GM04503 (cell line): Measurements from ENCODE around the gene TRIM65.

Source experiments
- DNase-seq: peaks from one replicate; pipeline ENCODE4 v3.0.0-alpha.2; 2012; ENCODE audit warnings: low read depth

The TRIM65 gene

GRCh38 chr17:75896415-75897159 lies at the start of gene TRIM65:
TRIM65 (minus strand) TSS chr17:75896951; CDS start chr17:75896937, 14 bp downstream.
- no peak for DNase-seq

GRCh38 chr17:75945211-75945610 lies 48.5 kb upstream of the TRIM65 start:
- DNase-seq, result no peak

DNA sequence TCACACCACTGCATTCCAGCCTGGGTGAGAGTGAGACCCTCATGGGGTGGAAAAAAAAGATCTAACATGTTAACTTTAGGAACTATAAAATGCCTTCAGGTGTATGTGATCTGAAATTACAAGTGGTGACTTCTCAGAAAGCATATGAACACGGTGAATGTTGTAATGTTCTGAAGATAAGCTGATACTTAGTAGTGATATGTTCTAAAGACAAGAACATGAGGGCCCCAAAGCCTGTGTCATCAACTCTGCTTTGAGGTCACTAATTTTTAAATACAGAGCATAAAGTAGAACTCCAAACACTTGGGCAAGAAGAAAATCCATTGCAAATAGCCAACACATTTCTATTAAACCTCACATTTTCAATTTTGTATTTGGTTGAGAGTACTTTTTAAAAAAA lies 46.7 kb upstream of the TRIM65 start:
- DNase-seq, result no peak

DNA sequence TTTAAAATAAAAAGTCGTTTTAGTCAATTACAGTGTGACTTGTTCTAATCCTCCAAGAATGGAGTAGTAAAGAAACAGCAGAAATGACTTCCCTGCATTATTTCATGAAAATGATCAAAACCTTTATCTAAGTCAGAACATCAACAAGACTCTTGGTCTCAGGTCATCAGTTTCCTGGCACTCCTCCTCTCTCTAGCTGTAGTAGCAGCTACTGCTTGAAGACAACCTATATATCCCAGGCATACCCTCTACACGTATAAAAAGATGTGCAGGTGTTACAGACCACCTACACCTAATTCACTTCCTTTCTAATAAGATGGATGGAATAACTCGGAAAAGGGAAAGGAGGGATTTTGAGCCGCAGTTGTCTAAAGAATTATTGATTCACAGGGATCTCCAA lies 45.7 kb upstream of the TRIM65 start:
- no peak for DNase-seq

GRCh38 chr17:75941442-75941819 lies 44.7 kb upstream of the TRIM65 start:
- DNase-seq, result no peak

- peak; percentile 80 for DNase-seq
These were observed 44.1 kb upstream of the TRIM65 start, which contains the start of gene FBF1 for GRCh38 chr17:75940727-75941441. FBF1 (minus strand) TSS chr17:75941042; CDS start chr17:75938149, 2,893 bp downstream.

GRCh38 chr17:75937652-75938051 lies 40.9 kb upstream of the TRIM65 start:
- no peak for DNase-seq

GRCh38 chr17:75933808-75934207 lies 37.1 kb upstream of the TRIM65 start:
- DNase-seq, result no peak

GRCh38 chr17:75932852-75933251 lies 36.1 kb upstream of the TRIM65 start:
- no peak for DNase-seq

DNA sequence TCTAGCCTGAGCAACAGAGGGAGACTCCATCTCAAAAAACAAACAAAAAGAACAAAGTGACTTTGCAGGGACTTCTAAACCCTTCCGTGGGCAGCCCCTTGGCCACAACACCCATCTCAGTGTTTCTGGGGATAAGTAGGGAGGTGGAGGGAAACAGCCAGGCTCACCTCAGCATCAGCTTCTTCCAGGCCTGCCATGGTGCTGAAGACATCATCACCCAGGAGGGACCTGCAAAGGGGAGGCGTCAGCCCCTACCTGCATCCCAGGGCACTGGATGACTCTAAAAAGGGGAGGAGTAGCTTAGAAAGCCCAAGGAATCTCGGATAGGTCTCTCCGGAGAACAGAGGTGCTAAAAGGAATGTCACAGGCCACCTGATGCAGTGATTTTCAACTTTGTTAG lies 34.3 kb upstream of the TRIM65 start:
- no peak for DNase-seq

GRCh38 chr17:75927286-75927922 lies 30.7 kb upstream of the TRIM65 start:
- DNase-seq, result no peak

DNA sequence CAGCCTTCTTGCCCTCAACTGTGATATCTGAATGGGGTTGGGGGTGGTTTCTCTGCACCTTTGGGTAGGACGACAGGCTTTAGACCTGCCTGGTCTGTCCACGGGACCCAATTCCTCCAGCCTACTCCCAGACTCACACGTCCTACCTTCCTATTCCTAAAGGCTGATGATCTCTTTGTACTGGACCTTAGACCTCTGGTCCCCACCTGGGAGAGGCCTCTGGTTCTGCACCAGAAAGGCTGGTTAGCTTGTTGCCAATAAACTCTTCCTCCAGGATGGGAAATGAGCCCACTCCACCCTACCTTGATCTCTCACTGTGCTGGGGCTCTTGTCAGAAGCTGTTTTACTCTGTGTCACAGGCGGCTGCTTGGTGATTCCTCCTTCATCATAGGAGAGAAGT lies 29.7 kb upstream of the TRIM65 start:
- no peak for DNase-seq

GRCh38 chr17:75925912-75926311 lies 29.2 kb upstream of the TRIM65 start:
- no peak for DNase-seq

DNA sequence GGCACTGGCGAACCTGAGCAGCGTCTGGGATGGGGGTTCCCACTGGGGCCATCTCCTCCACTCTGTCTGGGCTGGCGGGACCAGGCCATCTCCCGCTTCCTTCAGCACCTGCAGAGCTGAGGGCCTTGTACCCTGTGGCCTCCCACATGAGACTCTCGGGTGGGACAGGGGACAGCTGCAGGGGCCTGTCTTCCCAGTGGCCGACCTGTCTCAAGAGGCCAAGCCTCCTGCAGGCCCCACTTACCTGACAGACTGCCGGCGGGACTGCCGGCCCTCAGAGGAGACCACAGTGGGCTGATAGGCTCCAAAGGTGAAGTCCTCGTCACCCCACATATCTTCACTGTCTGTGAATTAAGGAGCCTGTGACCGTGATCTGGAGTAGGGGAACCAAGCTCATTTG lies 28.4 kb upstream of the TRIM65 start:
- DNase-seq, result no peak

DNA sequence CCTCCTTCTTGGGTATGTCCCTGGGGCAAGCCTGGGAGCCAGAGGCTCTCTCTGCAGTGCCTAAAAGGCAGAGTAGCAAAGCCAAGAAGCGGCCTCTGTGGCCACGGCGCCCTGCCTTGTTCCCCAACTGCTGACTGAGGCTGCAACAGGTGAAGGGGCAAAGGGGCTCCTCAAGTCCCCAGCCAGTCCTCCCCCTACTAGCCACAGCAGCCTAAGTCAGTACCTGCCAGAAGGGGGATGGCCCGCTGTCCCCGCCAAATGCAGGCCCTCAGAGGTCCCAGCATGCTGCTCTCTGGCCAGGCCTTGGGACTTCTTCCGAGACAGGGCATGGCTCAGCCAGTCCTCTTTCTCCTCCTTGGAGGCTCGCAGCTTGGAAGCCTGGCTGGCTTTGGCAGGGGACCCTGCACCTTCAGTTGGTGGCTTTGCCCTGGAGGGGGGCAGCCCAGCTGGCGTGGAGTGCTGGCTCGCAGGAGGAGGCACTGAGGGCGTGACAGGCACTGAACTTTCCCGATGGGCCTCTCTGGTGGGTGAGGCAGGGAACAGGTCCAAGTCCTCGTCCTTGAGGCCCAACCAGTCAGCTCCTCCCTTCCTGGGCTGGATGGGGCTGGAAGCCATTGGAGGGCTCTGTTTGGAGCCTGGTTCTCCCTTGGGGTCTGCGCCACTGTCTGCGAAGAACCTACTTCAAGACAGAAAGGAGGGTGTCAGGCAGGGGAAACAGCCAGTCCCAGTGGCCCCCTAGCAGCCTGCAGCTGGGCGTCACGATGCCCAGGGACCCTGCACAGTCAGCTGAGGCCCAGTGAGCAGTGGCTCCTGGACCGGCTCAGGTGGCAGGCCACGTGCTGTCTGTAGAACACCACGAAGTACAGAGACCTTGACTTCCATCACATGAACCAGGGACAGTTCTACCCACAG lies 26.5 kb upstream of the TRIM65 start:
- DNase-seq, result no peak

GRCh38 chr17:75922173-75922961 lies 25.6 kb upstream of the TRIM65 start:
- no peak for DNase-seq

GRCh38 chr17:75921596-75921995 lies 24.8 kb upstream of the TRIM65 start:
- no peak for DNase-seq

GRCh38 chr17:75920045-75920560 lies 23.4 kb upstream of the TRIM65 start:
- no peak for DNase-seq

DNA sequence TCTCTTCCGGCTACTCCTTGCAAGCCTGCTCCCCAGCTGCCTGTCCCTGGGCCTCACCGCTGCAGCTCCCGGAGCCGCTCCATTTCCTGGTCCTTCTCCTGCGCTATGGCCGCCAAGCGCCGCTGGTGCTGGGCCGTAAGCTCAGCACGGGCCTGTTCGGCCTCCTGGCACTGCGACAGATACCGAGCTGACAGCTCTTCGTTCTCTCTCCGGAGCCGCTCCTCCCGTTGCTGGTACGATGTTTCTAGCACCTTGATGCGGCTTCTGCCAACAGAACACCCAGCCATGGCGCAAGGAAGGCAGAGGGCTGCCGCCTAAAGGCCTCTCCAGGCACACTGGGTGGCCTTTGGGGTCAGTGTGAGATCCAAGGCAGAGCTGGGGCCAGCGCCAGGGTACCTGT lies 22.9 kb upstream of the TRIM65 start:
- no peak for DNase-seq

GRCh38 chr17:75917917-75918445 lies 21.2 kb upstream of the TRIM65 start:
- DNase-seq, result no peak
